Measurements from ENCODE around the gene DENND5A. TPM values are rescaled to one million over a fixed set of nuclear protein-coding genes. Genes with fewer than 3 reads are reported as not detected.

DENND5A gene
- total RNA-seq, 1 experiment from 2014 or later = 136 TPM

DNA sequence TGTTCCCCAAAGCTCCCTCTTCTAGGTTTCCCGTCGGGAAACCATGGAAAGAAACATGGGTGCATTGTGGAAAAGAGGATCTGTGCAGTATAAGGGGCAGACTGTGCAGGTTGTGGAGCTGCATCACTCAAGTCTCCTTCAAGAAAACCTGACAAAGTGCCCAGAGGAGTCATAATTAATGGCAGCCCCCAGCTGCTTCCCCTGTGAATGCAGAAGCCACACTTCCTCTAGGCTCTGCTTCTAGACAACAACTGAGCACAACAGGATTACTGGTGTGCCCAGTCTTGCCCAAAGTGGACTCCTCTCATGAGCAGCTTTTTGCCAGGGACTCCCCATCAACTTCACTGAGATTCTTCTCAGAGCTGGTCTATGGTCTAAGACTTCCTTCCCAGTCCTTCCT lies 131.2 kb downstream of the DENND5A start:
- Histone ChIP-seq H3K36me3 (ENCODE audit: control insufficient read depth, insufficient read depth, low read length) (peaks cover 8% of the 10 kb centered on the region), H3K9me3 (ENCODE audit: control insufficient read depth, insufficient read depth, low read depth, low read length) (no peaks in the 10 kb centered on the region), H3K27me3 (ENCODE audit: control insufficient read depth, insufficient read depth, low read length) (no peaks in the 10 kb centered on the region), H3K4me3 (ENCODE audit: low read depth in 2 of 2, low read length in 2 of 2) (no peak overlapping the region), H3K27ac (ENCODE audit: low read length) (no peak overlapping the region), H3K4me1 (ENCODE audit: control insufficient read depth, insufficient read depth, low read length) (peaks cover 19% of the 10 kb centered on the region)
- BruUV-seq (replicated peaks) = no TSS peak
- CTCF ChIA-PET = interaction anchor here (0.6 kb wide), 1 partner anchor 115 kb away, joined by 3 read pairs; no protein-coding TSS in a partner anchor
- ATAC-seq (no peak), DNase-seq (ENCODE audit: low read depth, low spot score) (no peak)
- intact Hi-C loops (cut with micrococcal nuclease; ENCODE audit: unreplicated experiment) = no loop called here
- POLR2A ChIA-PET = no interaction called here
- in situ Hi-C loops (cut with HindIII; ENCODE audit: low pct_unique_long_range_greater_than_20kb, low sequenced_read_pairs) = no loop called here
- TF ChIP-seq, protein P1, sequence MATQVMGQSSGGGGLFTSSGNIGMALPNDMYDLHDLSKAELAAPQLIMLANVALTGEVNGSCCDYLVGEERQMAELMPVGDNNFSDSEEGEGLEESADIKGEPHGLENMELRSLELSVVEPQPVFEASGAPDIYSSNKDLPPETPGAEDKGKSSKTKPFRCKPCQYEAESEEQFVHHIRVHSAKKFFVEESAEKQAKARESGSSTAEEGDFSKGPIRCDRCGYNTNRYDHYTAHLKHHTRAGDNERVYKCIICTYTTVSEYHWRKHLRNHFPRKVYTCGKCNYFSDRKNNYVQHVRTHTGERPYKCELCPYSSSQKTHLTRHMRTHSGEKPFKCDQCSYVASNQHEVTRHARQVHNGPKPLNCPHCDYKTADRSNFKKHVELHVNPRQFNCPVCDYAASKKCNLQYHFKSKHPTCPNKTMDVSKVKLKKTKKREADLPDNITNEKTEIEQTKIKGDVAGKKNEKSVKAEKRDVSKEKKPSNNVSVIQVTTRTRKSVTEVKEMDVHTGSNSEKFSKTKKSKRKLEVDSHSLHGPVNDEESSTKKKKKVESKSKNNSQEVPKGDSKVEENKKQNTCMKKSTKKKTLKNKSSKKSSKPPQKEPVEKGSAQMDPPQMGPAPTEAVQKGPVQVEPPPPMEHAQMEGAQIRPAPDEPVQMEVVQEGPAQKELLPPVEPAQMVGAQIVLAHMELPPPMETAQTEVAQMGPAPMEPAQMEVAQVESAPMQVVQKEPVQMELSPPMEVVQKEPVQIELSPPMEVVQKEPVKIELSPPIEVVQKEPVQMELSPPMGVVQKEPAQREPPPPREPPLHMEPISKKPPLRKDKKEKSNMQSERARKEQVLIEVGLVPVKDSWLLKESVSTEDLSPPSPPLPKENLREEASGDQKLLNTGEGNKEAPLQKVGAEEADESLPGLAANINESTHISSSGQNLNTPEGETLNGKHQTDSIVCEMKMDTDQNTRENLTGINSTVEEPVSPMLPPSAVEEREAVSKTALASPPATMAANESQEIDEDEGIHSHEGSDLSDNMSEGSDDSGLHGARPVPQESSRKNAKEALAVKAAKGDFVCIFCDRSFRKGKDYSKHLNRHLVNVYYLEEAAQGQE (IDR thresholded peaks at IDR 0.05; ENCODE audit: insufficient read depth in 1 of 2, low read depth in 2 of 2, low read length in 1 of 2) = no peak
- TF ChIP-seq POLR2AphosphoS5 (IDR thresholded peaks at IDR 0.05; ENCODE audit: low read depth, low read length) = peak; percentile 38; the same call in 1 of the 2 replicates

DNA sequence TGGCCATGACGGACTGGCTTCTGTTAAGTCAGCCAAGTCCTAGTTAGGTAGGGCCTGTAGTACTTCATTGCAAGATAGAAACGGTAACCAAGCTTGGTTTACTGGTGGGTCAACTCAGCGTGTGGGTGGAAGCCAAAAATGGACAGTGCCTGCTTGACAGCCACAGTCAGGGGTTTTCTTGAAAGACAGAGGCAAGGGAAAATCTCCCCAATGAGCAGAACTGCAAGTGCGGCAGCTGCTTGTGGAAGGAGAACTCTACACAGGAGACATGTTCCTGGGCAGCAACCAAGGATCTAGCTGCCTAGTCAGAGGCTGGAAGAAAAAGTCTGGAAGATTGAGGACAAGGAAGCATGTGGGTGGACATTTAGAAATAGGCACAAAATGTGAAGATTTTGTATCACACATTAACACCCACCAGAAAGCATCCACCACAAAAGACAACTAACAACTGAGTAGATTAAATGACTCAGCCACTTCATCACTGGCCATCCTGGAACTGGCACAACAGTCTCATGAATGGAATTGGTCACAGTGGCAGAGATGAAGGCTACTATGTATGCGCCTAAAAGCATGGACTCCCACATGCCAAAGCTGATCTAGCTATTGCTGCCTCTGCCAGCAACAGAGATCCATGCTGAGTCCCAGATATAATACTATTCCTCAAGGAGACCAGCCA lies 132.8 kb downstream of the DENND5A start:
- no peak for ATAC-seq
- in situ Hi-C loops (cut with HindIII; ENCODE audit: low pct_unique_long_range_greater_than_20kb, low sequenced_read_pairs) = no loop called here
- ChIA-PET POLR2A (interaction anchor here (0.6 to 0.7 kb wide), 2 partner anchors 38 to 119 kb away, joined by 3 read pairs; no protein-coding TSS in a partner anchor), CTCF (no interaction called here)
- Histone ChIP-seq H3K27me3 (ENCODE audit: control insufficient read depth, insufficient read depth, low read length) (no peaks in the 10 kb centered on the region), H3K27ac (ENCODE audit: low read length) (no peak overlapping the region), H3K36me3 (ENCODE audit: control insufficient read depth, insufficient read depth, low read length) (peaks cover 8% of the 10 kb centered on the region), H3K9me3 (ENCODE audit: control insufficient read depth, insufficient read depth, low read depth, low read length) (no peaks in the 10 kb centered on the region), H3K4me3 (ENCODE audit: low read depth in 2 of 2, low read length in 2 of 2) (no peak overlapping the region), H3K4me1 (ENCODE audit: control insufficient read depth, insufficient read depth, low read length) (peaks cover 3% of the 10 kb centered on the region; the same call in 1 of the 2 replicates)
- BruUV-seq (replicated peaks) = no TSS peak
- no peak; the same call in 1 of the 2 replicates for TF ChIP-seq POLR2AphosphoS5 (IDR thresholded peaks at IDR 0.05; ENCODE audit: low read depth, low read length)
- TF ChIP-seq, protein P2, sequence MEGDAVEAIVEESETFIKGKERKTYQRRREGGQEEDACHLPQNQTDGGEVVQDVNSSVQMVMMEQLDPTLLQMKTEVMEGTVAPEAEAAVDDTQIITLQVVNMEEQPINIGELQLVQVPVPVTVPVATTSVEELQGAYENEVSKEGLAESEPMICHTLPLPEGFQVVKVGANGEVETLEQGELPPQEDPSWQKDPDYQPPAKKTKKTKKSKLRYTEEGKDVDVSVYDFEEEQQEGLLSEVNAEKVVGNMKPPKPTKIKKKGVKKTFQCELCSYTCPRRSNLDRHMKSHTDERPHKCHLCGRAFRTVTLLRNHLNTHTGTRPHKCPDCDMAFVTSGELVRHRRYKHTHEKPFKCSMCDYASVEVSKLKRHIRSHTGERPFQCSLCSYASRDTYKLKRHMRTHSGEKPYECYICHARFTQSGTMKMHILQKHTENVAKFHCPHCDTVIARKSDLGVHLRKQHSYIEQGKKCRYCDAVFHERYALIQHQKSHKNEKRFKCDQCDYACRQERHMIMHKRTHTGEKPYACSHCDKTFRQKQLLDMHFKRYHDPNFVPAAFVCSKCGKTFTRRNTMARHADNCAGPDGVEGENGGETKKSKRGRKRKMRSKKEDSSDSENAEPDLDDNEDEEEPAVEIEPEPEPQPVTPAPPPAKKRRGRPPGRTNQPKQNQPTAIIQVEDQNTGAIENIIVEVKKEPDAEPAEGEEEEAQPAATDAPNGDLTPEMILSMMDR (IDR thresholded peaks at IDR 0.05) = no peak
- no peak for TF ChIP-seq TCF7L2 (IDR thresholded peaks at IDR 0.05; ENCODE audit: low read depth, low read length)
- TF ChIP-seq, protein P1 (IDR thresholded peaks at IDR 0.05; ENCODE audit: insufficient read depth in 1 of 2, low read depth in 2 of 2, low read length in 1 of 2) = no peak
- TF ChIP-seq SIN3A (IDR thresholded peaks at IDR 0.05; ENCODE audit: borderline replicate concordance, insufficient read depth, low read depth, low read length) = no peak
- intact Hi-C loops (cut with micrococcal nuclease; ENCODE audit: unreplicated experiment) = no loop called here
- no peak for DNase-seq (ENCODE audit: low read depth, low spot score)

Data from Panc1 (cell line).